Type B pancreatic cell (in vitro differentiated cells): ENCODE data around the gene PLCB1. TPM values are rescaled to one million over a fixed set of nuclear protein-coding genes. Genes with fewer than 3 reads are reported as not detected.

Source experiments
- DNase-seq: peaks from one replicate; pipeline ENCODE4 v3.0.0; 2021; ENCODE audit warnings: mixed read lengths; ENCODE audit not compliant: unreplicated experiment; ENCODE audit errors: extremely low spot score
- H3K27ac Mint-ChIP-seq: 2 replicates; pipeline ENCODE4 v1.8.0; 2021; ENCODE audit warnings: mild to moderate bottlenecking, mixed read lengths
- H3K27me3 Mint-ChIP-seq: 2 replicates; pipeline ENCODE4 v1.8.0; 2021; ENCODE audit warnings: mixed read lengths
- H3K36me3 Mint-ChIP-seq: 2 replicates; pipeline ENCODE4 v1.8.0; 2021; ENCODE audit warnings: mixed read lengths
- H3K4me1 Mint-ChIP-seq: one replicate; pipeline ENCODE4 v1.8.0; 2021; ENCODE audit warnings: mixed read lengths; ENCODE audit not compliant: unreplicated experiment
- H3K4me3 Mint-ChIP-seq: 2 replicates; pipeline ENCODE4 v1.8.0; 2021; ENCODE audit warnings: mild to moderate bottlenecking, mixed read lengths
- H3K9me3 Mint-ChIP-seq: 2 replicates; pipeline ENCODE4 v1.8.0; 2021; ENCODE audit warnings: mixed read lengths
- total RNA-seq: library from RNA; stranded (reverse); gene quantifications from 2 replicates; pipeline ENCODE4 v1.2.1, GENCODE V29; 2021; ENCODE audit warnings: low replicate concordance
- TF ChIP-seq, protein P1 (sequence below): fragments of 200-600 bp; sonication (generic); conservative IDR thresholded peaks from 2 replicates; pipeline ENCODE4 v1.5.0; 2021; ENCODE audit warnings: antibody characterized with exemption, mild to moderate bottlenecking

The PLCB1 gene
- total RNA-seq, 1 donor from 2014 or later: 17.9 TPM

DNA sequence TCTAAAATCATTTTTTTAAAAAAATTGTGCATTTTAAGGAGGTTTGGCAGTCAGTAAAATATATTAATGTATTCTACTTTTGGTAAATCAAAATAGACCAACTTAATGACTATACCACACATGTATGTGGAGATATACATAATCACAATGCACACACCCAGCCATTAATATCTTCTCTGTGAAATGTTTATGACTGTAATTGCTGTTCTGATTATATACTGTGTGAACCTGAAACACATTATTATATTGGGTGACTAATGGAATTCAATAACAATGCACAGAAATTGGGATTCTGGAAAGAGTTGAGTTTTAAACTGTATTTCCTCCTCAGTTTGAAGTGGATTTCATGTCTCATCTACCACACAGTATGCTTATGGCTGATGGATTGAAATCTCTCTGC lies 233.6 kb downstream of the PLCB1 start:
- Mint-ChIP-seq H3K36me3 (no peaks in the 10 kb centered on the region), H3K9me3 (no peaks in the 10 kb centered on the region), H3K4me3 (no peak overlapping the region), H3K27me3 (peaks cover 3% of the 10 kb centered on the region), H3K4me1 (peaks cover 7% of the 10 kb centered on the region), H3K27ac (no peak overlapping the region)
- TF ChIP-seq, protein P1, sequence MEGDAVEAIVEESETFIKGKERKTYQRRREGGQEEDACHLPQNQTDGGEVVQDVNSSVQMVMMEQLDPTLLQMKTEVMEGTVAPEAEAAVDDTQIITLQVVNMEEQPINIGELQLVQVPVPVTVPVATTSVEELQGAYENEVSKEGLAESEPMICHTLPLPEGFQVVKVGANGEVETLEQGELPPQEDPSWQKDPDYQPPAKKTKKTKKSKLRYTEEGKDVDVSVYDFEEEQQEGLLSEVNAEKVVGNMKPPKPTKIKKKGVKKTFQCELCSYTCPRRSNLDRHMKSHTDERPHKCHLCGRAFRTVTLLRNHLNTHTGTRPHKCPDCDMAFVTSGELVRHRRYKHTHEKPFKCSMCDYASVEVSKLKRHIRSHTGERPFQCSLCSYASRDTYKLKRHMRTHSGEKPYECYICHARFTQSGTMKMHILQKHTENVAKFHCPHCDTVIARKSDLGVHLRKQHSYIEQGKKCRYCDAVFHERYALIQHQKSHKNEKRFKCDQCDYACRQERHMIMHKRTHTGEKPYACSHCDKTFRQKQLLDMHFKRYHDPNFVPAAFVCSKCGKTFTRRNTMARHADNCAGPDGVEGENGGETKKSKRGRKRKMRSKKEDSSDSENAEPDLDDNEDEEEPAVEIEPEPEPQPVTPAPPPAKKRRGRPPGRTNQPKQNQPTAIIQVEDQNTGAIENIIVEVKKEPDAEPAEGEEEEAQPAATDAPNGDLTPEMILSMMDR: no peak
- no peak for DNase-seq

DNA sequence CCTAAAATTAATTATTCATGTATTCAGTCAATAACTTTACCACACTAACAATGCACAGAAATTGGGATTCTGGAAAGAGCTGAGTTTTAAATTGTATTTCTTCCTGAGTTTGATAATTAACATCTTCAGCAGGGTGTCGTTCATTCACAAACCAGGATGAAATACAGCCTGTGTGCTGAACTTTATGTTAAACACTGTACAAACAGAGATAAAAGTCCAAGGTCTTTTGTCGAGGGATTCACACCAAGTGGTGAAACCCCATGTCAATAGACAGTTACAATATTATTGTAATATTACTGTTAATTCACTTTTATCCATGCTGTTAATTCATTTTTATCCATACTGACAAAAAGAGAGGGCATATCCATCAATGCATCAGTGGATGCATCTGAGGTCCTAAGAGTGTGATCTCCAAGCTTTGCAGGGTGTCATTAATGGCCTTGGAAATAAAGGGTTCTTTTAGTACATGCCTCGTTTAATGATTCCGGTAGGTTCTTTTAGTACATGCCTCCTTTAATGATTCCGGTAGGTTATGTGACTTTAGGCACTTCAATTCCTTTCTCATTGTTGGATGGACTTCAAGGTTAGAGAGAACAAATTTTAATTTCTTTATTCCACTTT lies 234.3 kb downstream of the PLCB1 start:
- Mint-ChIP-seq H3K27me3 (peaks cover 3% of the 10 kb centered on the region), H3K36me3 (no peaks in the 10 kb centered on the region), H3K9me3 (no peaks in the 10 kb centered on the region), H3K4me3 (no peak overlapping the region), H3K4me1 (peaks cover under 1% of the 10 kb centered on the region), H3K27ac (no peak overlapping the region)
- TF ChIP-seq, protein P1: no peak
- no peak for DNase-seq

DNA sequence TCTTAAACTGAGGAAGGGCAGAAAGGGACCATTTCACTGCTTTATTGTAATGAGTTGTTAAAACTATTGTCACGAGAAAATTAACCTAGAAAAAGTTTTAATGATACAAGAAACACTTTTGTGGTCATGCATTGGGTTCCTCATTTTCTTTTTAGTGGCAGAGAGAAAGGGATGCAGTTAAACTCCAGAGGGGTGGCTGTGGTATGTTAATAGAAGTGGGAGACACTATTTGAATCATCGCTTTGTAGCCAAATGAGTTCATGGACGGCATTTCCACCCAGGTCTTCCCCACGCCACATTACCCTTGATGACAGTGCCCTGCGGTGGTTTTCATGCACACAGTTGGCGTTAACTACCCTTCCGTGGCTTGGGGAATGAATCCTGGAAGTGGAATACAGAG lies 235.6 kb downstream of the PLCB1 start:
- TF ChIP-seq, protein P1: no peak
- no peak overlapping the region for H3K27ac Mint-ChIP-seq
- peaks cover 3% of the 10 kb centered on the region for H3K27me3 Mint-ChIP-seq
- no peaks in the 10 kb centered on the region for H3K4me1 Mint-ChIP-seq
- H3K4me3 Mint-ChIP-seq: no peak overlapping the region
- no peak for DNase-seq
- no peaks in the 10 kb centered on the region for H3K36me3 Mint-ChIP-seq
- H3K9me3 Mint-ChIP-seq: no peaks in the 10 kb centered on the region

DNA sequence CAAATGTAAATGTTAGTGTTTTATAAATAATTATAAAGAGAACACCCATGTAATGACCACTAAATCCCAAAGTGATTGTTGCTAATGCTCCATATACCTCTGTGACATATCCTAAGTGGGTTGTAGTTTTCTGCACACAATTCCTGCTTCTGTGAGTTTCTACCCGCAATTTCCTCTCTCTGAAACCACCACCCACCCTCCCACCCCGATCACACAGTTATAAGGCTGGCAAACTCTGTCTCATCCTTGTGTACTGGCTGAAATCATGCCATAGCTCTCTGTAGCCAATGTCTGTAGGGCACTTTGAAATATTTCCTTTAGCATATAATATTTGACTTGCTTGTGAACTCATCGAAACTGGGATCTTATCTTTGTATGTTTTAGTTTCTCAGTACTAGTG lies 236.6 kb downstream of the PLCB1 start:
- H3K4me3 Mint-ChIP-seq: no peak overlapping the region
- H3K27ac Mint-ChIP-seq: no peak overlapping the region
- DNase-seq: no peak
- H3K4me1 Mint-ChIP-seq: no peaks in the 10 kb centered on the region
- peaks cover 3% of the 10 kb centered on the region for H3K27me3 Mint-ChIP-seq
- no peaks in the 10 kb centered on the region for H3K9me3 Mint-ChIP-seq
- no peaks in the 10 kb centered on the region for H3K36me3 Mint-ChIP-seq
- TF ChIP-seq, protein P1: no peak

DNA sequence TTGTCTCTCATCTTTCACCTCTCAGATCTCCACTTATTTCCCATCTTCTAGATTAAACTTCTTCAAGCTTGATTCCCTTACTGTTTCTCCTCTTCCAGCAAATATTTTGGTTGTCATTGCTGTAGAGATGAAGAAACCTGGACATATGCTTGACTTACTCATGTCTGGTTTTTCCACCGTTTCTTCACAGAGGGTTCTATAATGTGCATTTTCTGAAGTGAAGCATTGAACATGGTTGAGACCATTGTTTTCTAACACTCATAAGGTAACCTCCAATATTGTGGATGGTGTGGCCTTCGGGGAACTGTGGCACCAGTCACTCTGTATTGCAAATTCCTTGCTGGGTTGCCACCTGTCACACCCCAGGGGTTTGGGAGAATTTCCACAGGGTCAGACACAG lies 237.2 kb downstream of the PLCB1 start:
- peaks cover 3% of the 10 kb centered on the region for H3K27me3 Mint-ChIP-seq
- H3K4me1 Mint-ChIP-seq: no peaks in the 10 kb centered on the region
- no peaks in the 10 kb centered on the region for H3K36me3 Mint-ChIP-seq
- TF ChIP-seq, protein P1: no peak
- H3K9me3 Mint-ChIP-seq: no peaks in the 10 kb centered on the region
- no peak for DNase-seq
- H3K4me3 Mint-ChIP-seq: no peak overlapping the region
- no peak overlapping the region for H3K27ac Mint-ChIP-seq

DNA sequence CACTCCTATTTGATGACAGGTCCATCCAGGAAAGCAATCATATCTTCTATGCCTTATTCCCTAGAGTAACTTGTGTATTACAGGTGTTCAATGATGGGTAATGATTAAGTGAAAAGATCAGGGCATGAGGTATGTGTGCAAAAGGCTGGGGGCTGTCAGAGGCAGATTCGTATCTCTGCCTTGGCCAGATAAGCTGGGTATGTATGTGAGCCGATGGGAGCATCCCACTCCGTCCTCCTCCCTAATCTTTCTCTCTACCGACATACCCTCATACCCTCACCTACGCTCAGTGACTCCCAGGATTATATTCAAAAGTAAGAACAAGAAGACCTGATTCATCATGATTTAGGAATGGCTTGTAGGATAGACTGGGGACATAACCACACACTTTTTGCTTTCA lies 238.7 kb downstream of the PLCB1 start:
- no peaks in the 10 kb centered on the region for H3K9me3 Mint-ChIP-seq
- no peak overlapping the region for H3K27ac Mint-ChIP-seq
- H3K4me1 Mint-ChIP-seq: no peaks in the 10 kb centered on the region
- H3K4me3 Mint-ChIP-seq: no peak overlapping the region
- DNase-seq: no peak
- H3K36me3 Mint-ChIP-seq: no peaks in the 10 kb centered on the region
- peaks cover 3% of the 10 kb centered on the region for H3K27me3 Mint-ChIP-seq
- TF ChIP-seq, protein P1: no peak
